H54 (cell line): ENCODE results near the gene FHL3.
"Not testable (repeated sequence)": the region's sequence is repeated elsewhere in the genome, so short reads cannot be mapped to it uniquely, and the experiment has no call there.

Source experiments
- DNase-seq: peaks from one replicate; pipeline ENCODE4 v3.0.0; 2011; ENCODE audit warnings: low spot score, mixed read lengths; ENCODE audit not compliant: insufficient read length
- FAIRE-seq: peaks from 3 replicates; lab custom pipeline; 2011; peaks lifted over from hg19 to GRCh38; lab: Jason Lieb, UNC
- POLR2A ChIP-seq: IDR thresholded peaks from 2 replicates; pipeline ENCODE4 v1.6.1; 2011; ENCODE audit warnings: low read depth, mild to moderate bottlenecking, low read length

Gene FHL3

DNA sequence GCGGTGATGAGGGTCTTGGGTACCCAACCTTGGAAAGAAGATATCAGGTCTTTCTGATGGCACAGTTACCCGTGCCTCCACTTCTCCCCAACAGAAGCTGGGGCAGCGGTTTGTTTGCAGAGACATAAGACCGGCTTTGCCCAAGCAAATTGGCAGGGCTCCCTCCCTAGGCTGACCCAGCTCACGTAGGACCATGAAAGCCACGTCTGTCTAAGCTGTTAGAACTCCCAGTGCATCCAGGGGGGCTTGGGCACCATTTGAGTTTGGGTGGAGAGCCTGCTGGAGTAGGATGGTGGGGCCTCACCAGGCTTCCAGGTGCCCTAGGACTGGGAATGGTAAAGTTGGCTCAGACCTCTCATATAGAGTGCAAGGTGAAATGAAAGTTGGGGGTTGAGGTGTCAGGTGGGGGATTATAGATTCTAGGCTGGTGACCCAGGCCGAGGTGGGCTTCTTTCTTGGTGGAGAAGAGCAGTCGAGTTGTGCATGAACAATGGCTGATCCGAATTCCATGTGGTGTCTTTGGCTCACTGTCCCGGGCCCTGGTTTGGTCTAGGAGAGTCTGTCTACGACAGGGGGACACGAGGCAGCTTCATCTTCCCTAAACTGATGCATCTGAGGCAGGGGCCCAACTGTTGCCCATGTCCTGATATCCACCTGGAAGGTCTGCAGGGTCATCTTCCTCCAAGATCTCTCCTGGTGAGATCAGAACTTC lies 37.9 kb upstream of the FHL3 start:
- DNase-seq = no peak
- no peak for FAIRE-seq
- no peak for TF ChIP-seq POLR2A

DNA sequence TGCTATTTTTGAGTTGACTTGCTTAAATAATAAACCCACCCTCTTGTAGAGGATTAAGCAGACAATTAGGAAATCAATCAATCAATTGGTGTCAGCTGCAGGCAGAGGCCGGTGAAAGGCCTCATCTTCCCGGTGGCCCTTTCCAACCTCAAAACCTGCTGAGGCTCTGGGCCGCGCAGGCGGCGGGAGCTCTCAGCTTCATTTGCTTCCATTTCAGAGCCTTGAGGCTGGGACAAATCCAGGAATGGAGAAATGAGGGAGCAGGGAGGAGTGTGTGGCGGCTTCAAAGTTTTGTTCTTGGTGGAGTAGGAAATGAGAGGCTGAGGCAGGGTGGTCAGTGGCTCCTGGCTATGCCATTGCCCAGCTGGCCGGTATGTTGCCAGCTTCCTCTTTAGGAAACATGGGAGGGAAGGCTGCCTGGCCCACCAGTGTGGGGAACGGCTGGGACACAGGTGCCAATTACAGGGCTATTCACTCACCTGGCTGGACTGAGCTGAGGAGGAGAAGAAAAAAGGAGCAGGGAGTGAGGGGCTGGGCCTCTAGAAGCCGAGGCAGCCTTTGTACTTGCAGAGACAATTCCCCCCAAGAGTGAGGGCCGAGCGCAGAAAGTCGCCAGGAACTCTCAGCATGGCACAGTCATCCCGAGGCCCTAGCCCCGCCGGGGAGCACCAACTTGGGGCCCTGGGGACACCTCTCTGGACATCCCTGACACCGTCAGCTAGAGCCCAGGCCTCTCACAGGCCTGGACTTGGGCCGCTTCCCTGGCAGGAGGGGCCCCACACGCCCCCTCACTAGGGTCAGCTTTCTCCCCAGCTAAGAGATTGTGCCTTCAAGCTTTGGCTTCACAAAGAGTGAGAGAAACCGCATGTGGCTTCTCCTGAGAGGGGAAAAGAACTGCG lies 36.9 kb upstream of the FHL3 start:
- TF ChIP-seq POLR2A = no peak
- FAIRE-seq (no peak), DNase-seq (no peak)

DNA sequence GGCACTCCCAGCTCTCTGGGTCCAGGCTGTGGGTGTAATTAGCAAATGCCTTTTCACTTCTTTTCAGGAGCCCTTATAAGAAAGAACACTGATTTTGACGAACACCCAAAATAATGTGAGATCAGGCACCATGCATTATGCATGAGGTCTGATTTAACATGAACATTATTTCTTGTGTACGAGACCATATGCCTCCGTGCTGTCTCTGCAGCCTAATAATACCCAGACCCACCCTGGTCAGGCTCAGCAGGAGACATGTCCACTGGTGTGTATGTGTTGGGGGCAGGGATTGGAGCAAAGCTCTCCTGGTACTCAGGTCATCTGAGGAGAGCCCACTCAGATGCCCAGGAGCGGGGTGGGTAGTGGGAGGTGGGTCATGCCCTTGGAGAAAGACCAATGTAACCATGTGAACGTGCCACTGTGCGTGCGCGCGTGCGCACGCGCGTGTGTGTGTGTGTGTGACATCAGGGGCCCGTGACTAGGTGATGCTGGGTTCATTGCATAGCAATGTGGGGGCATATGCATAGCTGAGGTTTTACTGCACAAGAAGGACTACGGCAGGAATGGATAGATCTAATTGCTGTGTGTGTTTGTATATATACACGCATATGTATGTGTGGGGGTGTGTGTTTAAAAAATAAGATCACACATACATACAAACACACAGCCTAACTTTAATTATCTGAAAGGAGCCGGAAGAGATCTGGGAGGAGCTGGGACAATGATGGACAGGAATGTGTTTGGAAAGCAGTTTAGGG lies 34.2 kb upstream of the FHL3 start:
- FAIRE-seq (no peak), DNase-seq (no peak)
- TF ChIP-seq POLR2A = no peak

DNA sequence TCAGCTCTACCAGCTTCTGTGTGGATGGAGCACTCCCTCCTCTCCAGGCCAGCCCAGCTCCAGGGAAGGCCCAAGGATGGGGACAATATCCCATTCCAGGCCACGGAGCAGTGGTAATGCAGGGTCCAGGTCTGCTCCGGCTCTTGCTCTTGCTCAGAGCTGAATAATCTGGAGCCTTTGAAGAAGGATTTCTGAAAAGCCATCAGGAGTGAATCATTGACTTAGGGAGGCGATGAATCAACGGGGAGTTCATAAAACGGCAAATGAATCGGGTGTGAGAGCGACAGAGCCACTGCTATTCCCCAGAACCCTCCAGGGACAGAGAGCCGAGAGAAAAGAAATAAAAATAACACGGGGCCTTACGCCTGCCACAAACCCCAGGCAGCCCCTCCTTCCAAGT lies 33.5 kb upstream of the FHL3 start:
- peak; percentile 71 for DNase-seq
- FAIRE-seq = peak; percentile 27
- no peak for TF ChIP-seq POLR2A

DNA sequence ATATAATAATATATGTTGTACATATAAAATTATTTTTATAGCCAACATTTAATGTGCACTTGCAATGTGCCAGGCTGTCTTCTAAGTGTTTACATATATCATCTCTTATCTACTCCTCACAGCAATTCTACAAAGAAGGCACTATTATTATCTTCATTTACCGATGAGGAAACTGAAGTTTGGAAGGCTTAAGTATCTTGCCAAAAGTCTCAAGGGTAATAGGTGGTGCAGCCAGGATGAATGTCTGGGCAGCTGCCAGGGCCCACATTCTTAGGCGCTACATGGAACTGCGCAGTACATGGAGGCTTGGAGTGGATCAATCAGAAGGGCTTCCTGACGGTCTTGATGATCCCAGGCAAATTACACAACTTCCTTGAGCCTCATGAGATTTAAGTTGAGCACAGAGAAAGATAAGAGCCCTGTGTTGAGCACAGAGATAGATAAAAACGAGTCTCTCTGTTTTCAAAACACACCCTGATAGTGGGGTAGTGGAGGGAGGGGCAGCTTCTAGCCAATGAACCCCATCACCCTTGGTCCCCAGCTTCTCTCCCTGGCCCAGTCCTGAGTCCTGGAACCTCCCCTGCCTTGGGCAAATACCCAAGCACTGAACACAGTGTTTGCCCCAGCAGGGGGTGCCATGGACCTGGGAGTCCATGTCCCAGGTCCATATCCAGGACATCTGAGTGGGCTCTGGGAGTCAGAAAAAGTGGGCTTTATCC lies 32.1 kb upstream of the FHL3 start:
- DNase-seq (no peak), FAIRE-seq (no peak)
- no peak for TF ChIP-seq POLR2A

DNA sequence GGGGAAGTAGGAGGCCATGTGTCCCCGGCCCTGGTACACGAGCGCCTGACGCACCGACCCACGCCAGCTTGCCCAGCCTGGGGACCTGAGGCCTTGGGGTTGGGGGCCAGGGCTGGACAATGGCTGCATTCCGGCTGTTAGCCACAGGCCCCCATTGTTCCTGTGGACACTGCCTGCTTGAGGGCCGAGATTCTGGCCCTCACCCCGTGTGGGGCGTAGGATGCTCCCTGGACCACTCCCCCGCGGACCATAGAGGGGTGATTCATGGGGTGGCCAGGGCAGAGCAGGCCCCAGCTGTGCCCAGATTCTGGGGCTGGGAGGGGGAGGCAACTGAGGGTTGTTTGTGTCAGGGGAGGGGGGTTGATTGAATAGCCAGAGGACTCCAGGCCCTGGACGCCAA lies 29.6 kb upstream of the FHL3 start:
- TF ChIP-seq POLR2A = no peak
- FAIRE-seq (no peak), DNase-seq (no peak)

DNA sequence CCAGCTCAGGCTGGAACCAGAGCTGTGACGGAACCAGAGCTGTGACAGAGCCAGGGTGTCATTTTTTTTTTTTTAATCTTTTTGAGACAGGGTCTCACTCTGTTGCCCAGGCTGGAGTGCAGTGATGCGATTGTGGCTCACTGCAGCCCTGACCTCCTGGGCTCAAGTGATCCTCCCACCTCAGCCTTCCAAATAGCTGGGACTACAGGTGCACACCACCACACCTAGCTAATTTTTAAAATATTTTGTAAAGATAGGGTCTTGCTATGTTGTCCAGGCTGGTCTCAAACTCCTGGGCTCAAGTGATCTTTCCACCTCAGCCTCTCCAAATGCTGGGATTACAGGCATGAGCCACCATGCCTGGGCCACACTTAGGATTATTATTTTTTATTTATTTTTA lies 27.7 kb upstream of the FHL3 start:
- not testable (repeated sequence) for DNase-seq, FAIRE-seq

DNA sequence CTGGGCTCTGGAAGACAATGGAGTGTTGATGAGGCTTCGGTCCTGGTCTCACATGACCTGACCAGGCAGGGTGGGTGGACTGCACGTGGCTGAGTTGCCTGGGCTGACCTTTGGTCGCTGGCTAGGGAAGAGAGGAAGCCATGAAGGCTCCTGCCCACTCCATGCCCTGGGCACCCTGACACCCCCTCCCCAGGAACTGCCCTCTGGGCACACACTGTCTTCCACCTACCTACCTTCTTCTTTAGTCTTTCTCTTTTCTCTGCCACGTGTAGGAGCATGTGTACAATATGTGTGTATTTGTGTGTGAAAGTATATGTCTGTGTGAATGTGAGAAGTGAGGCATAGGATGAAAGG lies 26.2 kb upstream of the FHL3 start:
- DNase-seq (no peak), FAIRE-seq (no peak)
- no peak for TF ChIP-seq POLR2A

DNA sequence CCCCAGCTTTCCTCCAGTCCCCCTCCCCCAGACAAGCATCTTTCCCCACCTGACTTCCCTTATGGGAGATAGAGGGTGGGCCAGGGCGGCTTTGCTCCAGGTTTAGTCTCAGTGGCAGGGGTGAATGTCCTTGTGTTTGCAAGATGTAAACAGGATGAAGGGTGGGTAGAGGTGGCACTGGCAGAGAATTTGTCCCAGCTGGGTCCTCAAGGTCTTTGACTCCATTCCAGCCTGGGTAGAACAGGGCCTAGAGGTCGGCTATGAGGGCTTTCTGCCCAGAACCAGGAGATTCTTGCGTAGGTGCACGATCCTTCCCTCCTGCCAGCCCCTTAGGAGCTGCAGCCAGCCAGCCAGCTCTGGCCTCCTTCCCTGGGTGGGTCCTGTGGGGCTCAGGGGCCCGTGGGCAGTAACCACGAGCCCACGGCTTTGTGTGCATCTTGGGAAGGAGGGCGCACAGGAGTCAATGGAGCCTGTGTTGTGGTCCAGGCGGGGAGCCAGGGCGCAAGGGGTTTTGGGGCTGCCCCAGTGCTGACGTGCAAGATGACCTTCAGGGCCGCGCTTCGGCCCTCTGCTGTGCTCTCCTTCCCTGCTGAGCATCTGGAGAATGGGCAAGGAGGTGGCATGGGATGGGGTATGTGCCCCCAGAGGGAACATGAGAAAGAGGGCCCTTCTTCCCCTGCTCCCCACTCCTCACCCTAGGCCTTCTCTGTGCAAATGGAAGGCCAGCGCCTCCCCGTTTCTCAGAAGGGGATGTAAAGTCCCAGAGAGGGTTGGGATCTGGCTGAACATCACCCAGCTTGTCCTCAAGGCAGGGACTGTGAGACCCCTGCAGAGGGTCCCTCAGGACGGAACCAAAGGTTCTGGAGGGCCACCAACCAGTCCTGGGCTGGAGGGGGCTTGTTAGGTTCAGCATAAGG lies 25.5 kb upstream of the FHL3 start:
- DNase-seq (no peak), FAIRE-seq (no peak)
- no peak for TF ChIP-seq POLR2A

DNA sequence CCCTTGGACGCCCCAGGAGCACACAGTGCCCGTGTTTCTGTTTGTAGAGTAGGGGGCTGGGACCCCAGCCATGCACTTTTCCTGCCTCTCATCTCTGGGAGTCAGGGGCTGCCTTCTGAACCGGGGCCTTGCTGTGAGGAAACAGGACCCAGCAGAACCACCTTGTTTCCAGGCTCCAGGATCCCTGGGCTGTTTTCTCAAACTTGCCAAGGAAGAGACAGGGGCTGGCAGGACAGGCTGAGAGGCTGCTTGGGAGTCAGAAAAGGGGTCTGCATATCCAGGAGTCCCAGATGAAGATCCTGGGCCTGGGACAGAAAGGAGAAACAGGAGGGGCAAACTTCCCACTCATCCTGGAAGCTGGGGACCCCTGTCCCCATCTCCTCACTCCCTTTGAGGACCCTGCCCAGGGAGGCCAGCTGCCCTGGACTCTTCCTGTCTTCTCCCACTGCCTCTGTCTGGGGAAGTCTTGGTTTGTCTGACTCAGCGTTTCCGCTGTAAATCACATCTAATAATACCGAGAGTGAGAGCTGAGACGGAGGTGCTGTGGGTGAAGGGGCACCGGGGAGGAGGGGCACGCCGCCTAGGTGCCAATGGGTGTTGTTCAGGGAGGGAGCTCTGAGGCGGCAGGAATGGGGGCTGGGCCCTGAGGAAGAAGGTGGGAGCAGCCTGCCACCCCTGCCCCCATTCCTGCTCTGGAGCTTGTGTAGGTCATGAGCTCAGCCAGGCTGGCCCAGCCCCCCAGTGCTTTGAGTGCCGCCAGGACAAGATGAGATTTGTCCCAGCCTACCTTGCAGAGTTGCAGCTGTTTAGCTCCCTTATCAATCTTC lies 24.6 kb upstream of the FHL3 start:
- TF ChIP-seq POLR2A = peak; percentile 34; the same call in 1 of the 2 replicates
- DNase-seq (peak; percentile 87), FAIRE-seq (no peak)

DNA sequence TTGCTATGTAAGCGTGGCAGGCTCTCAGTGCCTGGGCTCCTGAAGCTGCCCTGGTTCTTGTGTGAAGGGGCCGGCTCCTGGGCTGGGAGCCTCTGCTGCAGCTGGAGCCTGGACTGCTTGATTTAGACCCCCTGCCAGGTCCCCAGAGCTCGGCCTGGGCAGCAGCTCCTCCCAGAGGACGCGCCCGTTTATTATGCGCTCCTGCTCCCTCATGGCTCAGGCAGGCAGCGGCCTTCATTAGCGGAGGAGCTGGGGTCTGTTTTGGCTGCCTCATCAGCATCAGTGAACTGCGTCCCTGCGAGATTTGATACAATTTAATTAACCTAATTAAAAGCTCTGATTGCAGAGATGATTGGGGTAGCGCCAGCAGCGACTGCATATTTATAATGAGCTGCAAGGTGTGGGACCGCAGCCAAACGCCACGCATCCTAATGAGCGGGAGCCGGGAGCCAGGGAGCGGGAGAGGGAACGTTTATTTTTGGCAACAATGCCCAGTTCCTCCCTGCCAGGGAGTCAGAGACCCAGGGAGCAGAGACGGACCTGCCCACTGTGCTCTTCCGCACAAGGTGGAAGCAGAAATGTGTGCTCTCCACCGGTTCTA lies 23.9 kb upstream of the FHL3 start:
- DNase-seq = peak; percentile 52
- FAIRE-seq = no peak
- no peak for TF ChIP-seq POLR2A
